ENCODE results near the gene QRSL1. TPM values are rescaled to one million over a fixed set of nuclear protein-coding genes. Genes with fewer than 3 reads are reported as not detected.

QRSL1 gene
- total and polyA plus RNA-seq, 12 donors: 4.8 to 23.0 (median 11.0) TPM

DNA sequence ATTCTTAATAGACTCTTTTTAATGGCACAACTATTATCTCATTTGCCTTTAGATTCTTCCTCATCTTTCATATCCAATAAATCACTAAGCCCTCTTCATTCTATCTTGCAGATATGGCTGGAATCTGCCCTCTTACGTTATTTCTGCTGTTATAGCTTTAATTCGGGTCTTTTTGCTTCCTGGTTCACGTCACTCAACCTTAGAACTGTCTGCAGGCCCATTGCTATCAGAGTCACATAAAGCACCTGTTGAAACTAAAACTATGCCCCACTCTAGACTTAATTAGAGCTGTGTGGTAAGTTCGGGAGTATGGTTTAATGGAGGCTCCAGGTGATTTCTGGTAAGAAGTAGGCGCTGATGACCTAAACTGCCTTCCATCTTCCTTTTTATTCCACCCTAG, 988 bp downstream of the QRSL1 start:
- WGBS, 4 donors: 56 to 61% (median 59%) methylated on average over 5 of the region's 5 CpGs
- no peak for DNase-seq
- Histone ChIP-seq H3K27me3 (no peaks in the 10 kb centered on the region), H3K9me3 (replicated peaks in 1 of 3) (no peaks in the 10 kb centered on the region), H3K36me3 (replicated peaks in 1 of 2) (no peaks in the 10 kb centered on the region), H3K4me1 (replicated peaks in 1 of 2) (peaks cover 7 to 27% of the 10 kb centered on the region in 2 donors), H3K4me3 (peak overlapping the region in 1 of 4 donors; percentile 88), H3K27ac (no peak overlapping the region)
- intact Hi-C loops (cut with DNase I): no loop called here
- TF ChIP-seq, protein P1, sequence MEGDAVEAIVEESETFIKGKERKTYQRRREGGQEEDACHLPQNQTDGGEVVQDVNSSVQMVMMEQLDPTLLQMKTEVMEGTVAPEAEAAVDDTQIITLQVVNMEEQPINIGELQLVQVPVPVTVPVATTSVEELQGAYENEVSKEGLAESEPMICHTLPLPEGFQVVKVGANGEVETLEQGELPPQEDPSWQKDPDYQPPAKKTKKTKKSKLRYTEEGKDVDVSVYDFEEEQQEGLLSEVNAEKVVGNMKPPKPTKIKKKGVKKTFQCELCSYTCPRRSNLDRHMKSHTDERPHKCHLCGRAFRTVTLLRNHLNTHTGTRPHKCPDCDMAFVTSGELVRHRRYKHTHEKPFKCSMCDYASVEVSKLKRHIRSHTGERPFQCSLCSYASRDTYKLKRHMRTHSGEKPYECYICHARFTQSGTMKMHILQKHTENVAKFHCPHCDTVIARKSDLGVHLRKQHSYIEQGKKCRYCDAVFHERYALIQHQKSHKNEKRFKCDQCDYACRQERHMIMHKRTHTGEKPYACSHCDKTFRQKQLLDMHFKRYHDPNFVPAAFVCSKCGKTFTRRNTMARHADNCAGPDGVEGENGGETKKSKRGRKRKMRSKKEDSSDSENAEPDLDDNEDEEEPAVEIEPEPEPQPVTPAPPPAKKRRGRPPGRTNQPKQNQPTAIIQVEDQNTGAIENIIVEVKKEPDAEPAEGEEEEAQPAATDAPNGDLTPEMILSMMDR (IDR thresholded peaks at IDR 0.05): no peak
- TF ChIP-seq POLR2A (IDR thresholded peaks at IDR 0.05): no peak

DNA sequence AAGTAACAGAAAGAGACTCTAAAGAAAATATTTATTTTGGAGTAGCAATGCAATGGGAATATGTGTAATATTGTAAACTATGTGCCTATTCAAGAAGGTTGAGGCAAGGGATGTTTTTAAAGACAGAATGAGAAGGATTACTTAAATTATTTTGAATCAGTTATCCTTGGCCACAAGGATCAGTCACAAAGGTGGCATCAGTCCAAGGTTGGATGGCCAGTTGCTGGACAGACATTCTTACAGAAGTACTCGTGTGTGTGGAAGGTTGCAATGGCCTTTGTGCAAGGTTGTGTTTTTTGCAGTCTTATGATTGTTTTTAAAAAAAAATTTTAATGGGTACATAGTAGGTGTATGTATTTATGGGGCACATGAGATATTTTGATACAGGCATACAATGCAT, 2.0 kb downstream of the QRSL1 start:
- TF ChIP-seq, protein P1 (IDR thresholded peaks at IDR 0.05): no peak
- no peak for TF ChIP-seq POLR2A (IDR thresholded peaks at IDR 0.05)
- no peaks in the 10 kb centered on the region for H3K9me3 ChIP-seq (replicated peaks in 1 of 3)
- DNase-seq: peak; percentile 46 to 82 (median 75)
- no peaks in the 10 kb centered on the region for H3K27me3 ChIP-seq
- WGBS, 4 donors: 31 to 39% (median 37%) methylated on average over 1 of the region's 1 CpG
- H3K36me3 ChIP-seq (replicated peaks in 1 of 2): no peaks in the 10 kb centered on the region
- H3K27ac ChIP-seq: no peak overlapping the region
- intact Hi-C loops (cut with DNase I): no loop called here
- no peak overlapping the region for H3K4me3 ChIP-seq
- peaks cover 7 to 27% of the 10 kb centered on the region in 2 donors for H3K4me1 ChIP-seq (replicated peaks in 1 of 2)

DNA sequence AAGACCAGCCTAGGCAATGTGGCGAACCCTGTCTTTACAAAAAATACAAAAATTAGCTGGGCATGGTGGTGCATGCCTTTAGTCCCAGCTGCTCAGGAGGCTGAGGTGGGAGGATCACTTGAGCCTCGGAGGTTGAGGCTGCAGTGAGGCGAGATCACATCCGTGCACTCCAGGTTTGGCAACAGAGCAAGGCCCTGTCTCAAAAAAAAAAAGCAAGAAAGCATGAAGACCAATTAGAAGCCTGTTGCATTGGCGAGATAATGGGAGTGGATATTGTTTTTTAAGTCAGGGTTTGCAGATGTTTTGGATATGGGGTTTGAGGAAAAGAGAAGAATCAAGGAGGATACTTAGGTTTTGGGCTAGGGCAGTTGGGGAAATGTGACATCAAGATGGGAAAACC, 5.2 kb downstream of the QRSL1 start:
- no peak overlapping the region for H3K4me3 ChIP-seq
- intact Hi-C loops (cut with DNase I): no loop called here

DNA sequence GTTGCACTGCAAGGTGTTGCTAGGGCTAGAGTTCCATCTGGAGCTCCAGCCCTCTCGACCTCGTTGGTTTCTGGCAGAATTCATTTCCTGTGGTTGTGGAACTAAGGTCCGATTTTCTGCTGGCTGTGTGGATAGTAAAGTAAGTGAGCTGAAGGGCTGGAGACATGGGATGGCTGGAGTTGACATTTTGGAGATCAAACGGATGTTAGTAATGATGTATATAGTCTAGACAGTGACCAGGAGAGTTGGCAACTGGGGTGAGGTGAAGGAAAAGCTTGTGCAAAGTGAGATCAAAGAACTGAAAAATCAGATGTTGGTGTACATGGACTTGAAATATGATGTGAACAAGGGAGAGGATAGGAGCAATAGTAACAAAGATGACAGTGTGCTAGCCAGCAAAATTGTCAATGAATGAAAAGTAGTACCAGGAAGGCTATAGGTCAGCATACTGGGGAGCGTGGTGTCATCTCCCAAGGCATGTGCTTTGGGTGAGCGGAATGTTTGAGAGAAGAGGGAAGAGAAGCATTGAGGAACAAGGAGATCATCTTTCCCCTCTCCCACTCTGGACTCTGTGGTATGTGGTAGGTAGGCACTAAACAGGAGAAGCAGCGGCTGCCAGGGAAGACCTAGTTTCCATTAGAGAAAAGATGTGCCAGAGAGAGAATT, 7.8 kb downstream of the QRSL1 start:
- peak in 1 of 7 donors; percentile 1 for DNase-seq
- no peaks in the 10 kb centered on the region for H3K27me3 ChIP-seq
- intact Hi-C loops (cut with DNase I): no loop called here
- no peaks in the 10 kb centered on the region for H3K36me3 ChIP-seq (replicated peaks in 1 of 2)
- WGBS, 4 donors: 54 to 68% (median 62%) methylated on average over 7 of the region's 7 CpGs
- H3K4me1 ChIP-seq (replicated peaks in 1 of 2): no peaks in the 10 kb centered on the region
- H3K27ac ChIP-seq: peak overlapping the region in 1 of 5 donors; percentile 15
- no peaks in the 10 kb centered on the region for H3K9me3 ChIP-seq (replicated peaks in 1 of 3)
- TF ChIP-seq, protein P1 (IDR thresholded peaks at IDR 0.05): no peak
- TF ChIP-seq POLR2A (IDR thresholded peaks at IDR 0.05): no peak
- no peak overlapping the region for H3K4me3 ChIP-seq

More for the DNA sequence above, 5.2 kb downstream of the QRSL1 start:
- no peak for DNase-seq
- no peaks in the 10 kb centered on the region for H3K9me3 ChIP-seq (replicated peaks in 1 of 3)
- WGBS, 4 donors: 92 to 98% (median 97%) methylated on average over 5 of the region's 5 CpGs
- no peaks in the 10 kb centered on the region for H3K36me3 ChIP-seq (replicated peaks in 1 of 2)
- peaks cover 7 to 17% of the 10 kb centered on the region in 2 donors for H3K4me1 ChIP-seq (replicated peaks in 1 of 2)
- TF ChIP-seq POLR2A (IDR thresholded peaks at IDR 0.05): no peak
- TF ChIP-seq, protein P1 (IDR thresholded peaks at IDR 0.05): no peak
- H3K27ac ChIP-seq: no peak overlapping the region
- H3K27me3 ChIP-seq: no peaks in the 10 kb centered on the region
